HG02623 (cell line): ENCODE results near the gene IL12B.
"Not testable (repeated sequence)": the region's sequence is repeated elsewhere in the genome, so short reads cannot be mapped to it uniquely, and the experiment has no call there.

ENCODE experiments used
- ATAC-seq: cut with Tn5 transposase; IDR thresholded peaks from one replicate; pipeline ENCODE4 v1.9.1; 2021; ENCODE audit warnings: moderate library complexity; ENCODE audit not compliant: unreplicated experiment

The IL12B gene

DNA sequence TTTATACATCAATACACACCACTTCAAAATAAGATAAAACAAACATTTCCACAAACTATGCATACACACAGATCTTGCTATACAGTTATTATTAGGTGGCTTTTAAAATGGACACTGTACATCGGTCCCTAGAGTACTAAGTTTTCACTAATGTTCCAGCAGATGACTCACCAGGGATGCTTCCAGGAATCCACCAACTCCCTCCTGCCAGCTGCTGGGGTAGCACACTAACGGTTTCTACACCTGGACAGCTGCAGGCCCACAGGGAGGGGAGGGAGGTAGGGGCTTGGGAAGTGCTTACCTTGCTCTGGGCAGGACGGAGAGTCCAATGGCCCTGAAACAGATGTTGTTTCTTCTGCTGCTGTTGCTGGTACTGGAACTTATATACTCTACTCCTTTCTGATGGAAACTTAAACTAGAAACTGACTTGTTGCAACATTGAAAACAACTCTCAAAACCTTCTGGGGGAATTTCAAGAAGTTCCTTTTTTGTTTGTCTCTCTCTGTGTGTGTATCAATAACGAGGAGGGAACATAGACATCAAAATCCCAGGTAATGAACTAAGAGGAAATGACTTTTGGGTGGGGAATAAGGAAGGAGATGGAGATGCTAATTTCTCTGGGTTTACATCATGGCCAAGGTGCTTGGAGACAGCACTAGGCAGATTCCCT, at the start of gene IL12B:
TSS of gene IL12B (minus strand) at position 357 of the 670 bp plus-strand sequence. CDS start 3,705 bp downstream, outside the sequence.
- no peak for ATAC-seq

DNA sequence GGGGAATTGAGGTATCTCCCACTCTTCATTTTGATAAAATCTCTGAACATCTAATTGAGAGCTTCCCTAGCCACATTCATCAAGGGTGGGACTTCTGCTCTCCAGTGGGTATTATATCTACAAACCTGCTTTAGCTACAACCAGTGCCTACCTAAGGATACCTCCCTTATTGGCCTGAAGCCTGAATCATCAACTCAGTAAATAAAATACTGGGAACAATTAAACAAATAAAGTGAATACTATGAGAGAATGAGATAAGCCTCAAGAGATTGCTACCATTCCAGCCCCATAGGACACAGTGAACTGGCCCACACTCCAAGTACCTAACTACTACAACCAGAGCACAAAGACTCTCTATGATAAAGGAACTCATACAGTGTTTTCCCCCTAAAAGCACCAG, 47.4 kb upstream of the IL12B start:
- no peak for ATAC-seq

DNA sequence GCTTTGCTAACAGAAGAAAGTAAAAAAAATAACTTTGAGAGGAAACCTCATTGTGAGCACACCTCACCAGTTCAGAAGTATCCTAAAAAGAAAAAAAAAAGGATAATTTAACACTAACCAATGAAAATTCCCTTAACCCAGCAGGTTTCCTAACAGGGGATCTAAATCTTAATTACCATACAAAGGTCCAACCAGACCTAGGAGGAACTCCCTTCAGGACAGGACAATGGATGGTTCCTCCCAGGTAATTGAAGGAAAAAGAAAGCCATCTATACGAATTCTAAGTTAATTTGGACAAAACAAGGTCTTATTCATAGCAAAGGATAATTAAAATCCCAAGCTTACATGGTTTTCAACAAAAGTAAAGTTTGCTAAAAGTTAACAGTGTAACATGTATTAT, 37.6 kb upstream of the IL12B start:
- not testable (repeated sequence) for ATAC-seq

DNA sequence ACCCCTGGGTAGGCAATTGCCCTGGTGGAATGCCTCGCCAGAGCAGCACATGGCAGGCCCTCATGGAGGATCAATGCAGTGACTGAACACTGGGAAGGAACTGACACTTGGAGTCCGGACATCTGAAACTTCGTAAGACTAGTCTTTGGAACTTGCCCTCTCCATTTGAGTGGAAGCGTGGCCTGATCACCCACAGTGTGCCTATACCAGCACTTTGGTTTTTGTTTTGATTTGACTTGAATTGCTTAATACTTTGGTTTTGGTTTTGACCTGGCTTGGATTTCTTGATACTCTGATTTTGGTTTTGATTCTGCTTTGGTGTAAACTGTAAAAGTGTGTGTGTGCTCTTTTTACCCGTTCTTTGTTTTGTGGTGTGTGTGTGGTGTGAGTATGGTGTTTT, 36.5 kb upstream of the IL12B start:
- ATAC-seq = not testable (repeated sequence)

DNA sequence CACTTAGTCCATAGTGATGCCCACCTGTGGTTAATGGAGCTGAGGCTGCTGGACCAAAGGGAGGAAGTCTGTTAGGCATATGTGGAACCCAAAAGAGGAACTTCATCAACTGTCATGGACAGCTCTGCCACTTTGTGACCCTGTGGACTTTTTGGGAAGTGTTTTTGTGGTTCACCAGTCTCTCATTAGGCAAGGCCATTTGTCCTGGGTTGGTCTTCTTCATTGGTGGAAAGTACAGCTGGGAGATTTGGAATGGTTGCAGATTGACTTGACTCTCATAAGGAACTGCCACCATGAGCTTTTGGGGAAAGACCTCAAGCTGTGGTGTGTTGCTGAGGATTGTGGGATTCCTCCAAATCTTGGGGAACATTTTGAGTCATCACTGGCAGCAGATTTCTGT, 31.9 kb upstream of the IL12B start:
- ATAC-seq = no peak

DNA sequence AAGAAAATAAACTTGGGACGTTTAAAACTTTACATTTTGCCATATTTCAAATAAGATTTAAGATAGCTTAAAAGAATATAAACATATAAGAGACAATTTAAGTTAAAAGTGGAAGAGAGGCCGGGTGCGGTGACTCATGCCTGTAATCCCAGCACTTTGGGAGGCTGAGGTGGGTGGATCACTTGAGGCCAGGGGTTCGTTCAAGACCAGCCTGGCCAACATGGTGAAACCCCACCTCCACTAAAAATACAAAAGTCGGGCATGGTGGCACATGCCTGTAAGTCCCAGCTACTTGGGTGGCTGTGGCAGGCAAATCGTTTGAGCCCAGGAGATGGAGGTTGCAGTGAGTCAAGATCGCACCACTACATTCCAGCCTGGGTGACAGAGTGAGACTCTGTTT, 29.6 kb upstream of the IL12B start:
- not testable (repeated sequence) for ATAC-seq

DNA sequence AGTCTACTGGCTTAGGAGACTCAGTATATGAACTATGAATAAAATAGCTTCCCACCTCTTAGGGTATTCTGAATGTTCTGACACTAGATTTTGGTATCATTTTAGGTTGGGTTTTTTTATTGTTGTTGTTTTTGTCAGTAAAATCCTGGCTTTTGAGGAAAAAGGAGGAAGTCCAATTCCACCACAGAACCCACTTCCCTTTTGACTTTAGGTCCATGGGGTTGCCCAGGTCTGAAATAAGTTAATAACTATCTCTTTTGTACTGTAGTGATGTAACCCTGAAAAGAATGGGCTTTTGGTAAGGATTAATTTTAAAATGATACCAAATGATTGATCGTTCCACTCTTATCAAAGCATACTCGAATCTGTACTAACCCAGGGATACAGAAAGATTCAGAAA, 29.1 kb upstream of the IL12B start:
- no peak for ATAC-seq

DNA sequence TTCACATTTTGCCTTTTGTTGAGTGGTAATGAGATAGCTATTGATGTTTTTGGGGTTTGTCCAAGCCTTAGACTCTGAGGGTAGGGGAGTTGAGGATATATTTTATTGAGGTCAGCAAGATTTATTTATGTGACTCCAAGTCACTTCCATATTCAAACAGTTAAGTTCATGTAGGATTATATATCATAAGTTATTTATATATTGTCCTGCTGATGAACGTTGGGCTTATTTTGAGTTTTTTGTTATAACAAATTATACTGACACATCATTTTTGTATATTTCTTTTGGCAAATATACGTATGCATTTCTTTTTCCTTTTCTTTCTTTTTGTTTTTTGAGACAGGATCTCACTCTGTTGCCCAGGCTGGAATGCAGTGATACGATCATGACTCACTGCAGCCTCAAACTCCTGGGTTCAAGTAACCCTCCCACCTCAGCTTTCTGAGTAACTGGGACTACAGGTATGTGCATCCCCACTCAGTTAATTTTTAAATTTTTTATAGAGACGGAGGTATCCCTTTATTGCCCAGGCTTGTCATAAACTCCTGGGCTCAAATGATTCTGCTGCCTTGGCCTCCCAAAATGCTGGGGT, 23.5 kb upstream of the IL12B start:
- no peak for ATAC-seq

DNA sequence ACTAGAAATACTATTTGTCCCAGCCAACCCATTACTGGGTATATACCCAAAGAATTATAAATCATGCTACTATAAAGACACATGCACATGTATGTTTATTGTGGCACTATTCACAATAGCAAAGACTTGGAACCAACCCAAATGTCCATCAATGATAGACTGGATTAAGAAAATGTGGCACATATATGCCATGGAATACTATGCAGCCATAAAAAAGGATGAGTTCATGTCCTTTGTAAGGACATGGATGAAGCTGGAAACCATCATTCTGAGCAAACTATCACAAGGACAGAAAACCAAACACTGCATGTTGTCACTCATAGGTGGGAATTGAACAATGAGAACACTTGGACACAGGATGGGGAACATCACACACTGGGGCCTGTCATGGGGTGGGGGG, 20.4 kb upstream of the IL12B start:
- ATAC-seq = not testable (repeated sequence)

DNA sequence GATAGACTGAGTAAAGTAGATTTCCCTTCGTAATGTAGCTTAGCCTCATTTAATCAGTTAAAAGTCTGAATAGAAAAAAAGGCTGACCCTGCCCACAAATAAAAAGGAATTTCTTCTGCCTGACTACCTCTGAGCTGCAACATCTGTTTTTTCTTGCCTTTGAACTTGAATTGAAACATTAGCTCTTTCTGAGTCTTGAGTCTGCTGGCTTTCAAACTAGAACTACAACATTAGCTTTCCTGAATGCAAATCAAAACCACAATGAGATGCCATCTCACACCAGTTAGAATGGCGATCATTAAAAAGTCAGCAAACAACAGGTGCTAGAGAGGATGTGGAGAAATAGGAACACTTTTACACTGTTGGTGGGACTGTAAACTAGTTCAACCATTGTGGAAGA, 19.9 kb upstream of the IL12B start:
- ATAC-seq = not testable (repeated sequence)

DNA sequence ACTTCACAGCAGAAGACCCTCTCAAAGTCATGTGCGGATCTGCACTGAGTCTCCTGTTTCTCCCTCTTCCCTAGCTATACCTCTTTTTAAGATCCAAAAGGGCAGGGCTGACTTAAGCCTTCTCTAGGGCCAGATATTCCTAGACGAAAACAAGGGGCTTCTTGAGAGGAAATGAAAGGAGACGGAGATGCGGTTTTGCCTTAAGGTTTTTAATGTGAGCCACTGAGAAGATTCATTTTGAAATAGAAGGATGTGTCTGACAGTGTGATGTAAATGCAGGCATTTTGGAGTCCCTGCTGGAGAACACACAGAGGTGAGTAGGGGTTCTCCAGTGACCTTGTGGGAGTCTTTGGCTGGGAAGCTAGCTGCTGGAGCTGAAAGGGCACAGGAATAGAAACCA, 15.6 kb upstream of the IL12B start:
- ATAC-seq = no peak

DNA sequence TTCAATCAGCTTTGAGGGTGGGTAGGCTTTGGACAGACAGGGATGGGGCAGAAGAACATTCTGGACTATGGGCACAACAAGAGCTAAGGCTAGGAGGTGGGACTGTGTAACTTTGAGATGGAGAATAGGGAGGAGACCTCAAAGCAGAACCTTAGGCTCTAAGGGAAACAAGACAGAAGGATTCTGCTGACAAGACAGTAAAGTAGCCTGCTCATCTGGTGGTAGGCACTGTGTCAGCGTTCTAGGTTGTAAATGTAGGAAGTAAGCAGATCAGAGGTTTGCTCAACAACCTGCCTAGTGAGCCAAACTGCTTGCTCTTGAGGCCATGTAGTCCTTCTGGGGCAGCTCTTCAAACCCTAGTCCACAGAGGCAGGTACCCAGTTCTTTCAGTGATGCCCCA, 15.0 kb upstream of the IL12B start:
- ATAC-seq = no peak

DNA sequence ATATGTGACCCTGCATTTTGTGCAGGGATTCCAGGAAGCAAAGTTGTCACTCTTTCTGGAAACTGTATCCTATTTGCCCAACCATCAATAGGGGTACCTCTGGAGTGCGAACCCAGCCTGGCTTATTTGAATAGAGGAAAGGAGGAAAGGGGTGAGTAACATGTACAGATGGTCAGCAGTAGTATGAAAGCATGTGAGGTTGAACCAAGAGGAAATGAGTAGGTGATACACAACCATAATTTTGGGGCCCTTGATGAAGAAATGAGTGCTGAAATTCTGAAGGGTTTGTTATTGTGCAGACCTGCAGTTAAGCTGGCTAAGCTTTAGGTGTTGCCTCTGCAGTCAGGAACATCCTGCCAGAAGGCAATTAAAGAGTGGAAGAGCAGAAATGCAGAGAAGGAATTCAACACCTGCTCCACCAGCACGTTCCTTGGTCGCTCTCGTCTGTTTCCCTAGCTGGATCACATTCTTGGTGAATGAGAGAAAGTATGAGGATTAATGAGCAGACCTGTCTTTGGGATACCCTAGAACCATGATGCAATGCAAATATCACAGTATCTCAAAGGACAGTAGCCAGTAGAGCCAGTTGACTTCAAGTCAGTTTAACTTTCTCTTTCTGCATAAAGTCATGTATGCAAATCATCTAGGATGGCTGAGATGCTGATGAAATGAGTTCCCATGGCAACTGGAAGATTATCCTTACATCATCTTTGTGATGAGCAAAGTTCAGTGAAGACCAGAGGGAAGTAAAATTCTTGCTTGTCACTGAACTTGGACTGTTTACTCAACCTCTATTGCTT, 13.2 kb upstream of the IL12B start:
- no peak for ATAC-seq

DNA sequence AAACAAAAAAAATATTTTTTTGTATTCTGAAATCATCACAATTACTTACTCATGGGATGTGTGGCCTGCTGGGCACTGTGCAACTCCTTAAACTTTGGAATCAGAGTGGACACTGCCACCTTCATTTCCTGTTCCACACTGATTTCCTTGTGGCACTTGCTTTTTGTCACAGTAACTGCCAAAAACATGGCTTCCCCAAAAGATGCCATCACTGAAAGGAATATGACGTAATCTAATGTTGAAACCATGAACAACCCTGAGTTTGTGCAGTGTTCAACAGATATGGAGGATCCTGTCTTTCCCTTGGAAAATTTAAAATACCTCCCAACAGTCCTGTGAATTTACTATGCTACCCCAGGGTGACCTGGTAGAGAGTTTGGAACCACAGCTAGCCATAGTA, 12.6 kb upstream of the IL12B start:
- no peak for ATAC-seq

DNA sequence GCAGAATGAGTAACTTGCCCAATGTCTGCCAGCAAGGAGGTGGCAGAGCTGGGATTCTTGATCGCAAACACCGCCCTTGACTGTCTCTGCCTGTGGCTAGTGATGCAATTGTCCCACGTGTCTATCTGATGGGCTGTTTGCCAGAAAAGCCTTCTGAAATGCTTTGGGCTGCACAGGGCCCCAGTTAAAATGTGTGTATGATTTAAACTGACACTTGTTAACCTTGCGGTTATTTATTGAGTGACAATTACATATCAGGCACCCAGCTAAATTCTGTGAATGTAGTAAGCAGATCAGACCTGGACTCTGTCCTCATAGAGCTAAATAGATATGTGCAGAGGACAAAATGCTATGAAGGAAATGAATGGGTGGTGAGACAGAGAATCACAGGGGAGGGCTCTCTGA, 11.6 kb upstream of the IL12B start:
- ATAC-seq = no peak

DNA sequence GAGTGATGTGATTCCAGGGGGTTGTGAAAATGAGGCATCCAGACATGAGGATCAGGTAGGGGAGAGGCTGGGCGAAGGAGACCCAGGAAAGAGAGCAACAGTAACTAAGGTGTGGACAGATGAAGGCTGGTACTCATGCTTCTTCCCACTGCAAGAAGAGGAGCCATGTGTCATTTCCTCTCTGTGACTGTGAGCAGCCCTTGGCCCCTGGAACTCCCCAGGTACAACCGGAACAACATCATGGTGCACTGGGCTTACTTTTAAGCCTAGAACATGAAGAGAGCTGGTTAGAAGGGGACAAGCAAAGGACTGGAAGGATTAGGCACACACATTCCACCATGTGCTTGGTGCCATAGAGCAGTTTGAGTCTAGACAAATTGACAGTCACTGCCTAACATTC, 10.9 kb upstream of the IL12B start:
- no peak for ATAC-seq

DNA sequence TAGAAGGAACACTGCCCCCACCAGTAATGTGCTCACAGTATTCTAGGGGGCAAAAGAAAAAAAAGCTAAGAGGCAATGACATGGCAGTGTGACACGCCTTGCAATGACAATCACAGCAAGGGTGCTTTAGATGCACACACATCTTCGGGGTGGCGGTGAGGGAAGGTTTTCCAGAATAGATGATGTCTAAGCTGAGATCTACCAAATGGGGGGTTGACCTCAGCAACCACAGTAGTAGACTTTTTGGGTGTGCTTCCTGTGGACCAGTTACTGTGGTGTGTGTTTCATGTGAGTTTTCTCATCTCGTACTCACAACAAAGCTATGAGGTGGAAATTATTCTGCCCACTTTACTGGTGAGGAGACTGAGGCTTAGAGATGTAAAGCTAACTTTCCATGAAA, 10.2 kb upstream of the IL12B start:
- no peak for ATAC-seq

DNA sequence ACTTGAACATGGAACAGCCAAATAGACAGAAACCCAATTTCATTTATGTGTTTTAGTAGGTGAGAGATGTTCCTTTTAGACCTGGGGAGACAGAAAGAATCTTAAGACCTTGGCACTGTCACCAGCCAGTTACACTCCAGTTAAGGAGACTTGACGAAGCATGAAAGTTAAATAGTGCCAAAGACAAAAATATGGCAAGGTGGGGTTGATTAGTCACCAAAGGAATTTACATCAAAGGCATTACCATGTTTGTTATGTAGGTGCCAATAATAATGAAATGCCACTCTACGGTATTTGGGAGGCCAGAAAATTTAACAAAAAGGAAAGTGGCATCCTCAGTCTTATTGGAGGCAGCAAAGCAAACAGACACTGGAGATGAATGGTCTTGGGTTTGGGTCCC, 9.2 kb upstream of the IL12B start:
- no peak for ATAC-seq

DNA sequence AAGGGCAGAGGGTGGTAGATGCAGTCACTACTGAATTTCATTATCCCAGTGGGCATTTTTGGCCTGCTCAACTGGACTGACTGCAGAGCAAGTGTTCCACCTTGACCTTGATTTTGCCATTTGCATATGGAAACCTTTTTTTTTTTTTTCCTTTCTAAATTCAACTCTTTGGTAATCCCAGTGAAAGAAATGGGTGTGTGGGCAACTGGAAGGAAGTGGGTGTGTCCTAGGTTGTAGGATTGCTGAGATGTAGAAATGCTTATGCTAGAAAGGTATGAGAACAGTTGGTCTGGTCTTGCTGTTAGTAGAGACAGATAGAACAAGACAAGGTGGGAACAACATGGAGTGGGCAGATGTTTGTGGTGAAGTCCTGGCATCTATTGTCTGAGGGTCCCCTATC, 7.8 kb upstream of the IL12B start:
- ATAC-seq = no peak

DNA sequence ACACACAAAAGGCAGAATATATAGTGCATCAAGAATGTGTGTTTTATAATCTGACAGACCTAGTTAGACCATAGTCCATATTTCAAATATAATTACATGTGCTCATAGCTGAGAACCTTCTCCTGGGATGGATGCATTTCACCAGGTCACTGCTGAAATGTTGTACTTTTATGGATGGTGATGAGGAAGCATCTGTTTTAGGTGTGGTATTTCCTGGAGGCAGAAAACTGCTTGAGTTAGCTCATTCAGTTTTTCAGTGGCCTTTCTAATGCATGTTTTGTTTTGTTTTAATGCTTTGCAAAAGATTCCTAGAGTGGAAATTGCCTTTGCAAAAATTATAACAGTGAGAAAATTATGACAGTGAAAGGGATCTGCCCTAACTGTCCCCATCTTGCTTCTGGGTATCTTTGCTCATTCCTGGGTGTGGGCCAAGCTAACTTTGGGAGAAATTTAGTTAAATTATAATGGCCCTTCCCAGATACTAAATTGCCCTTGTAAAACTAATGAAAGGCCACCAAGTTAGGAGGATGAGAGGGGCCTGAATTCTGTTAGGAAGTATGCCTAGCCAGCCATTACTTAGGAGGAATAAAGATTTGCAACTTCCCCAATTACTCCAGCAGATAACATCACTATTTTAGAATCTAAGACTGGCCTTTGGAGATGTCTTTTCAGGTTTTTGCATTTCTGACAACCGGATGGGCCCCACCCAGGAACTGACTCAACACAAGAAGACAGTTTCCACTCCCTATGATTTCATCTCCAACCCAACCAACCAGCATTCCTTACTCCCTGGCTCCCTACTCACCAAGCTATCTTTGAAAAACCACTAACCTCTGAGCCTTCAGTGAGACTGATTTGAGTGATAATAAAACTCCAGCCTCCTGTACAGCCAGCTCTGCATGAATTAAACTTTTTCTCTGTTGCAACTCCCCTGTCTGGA, 7.0 kb upstream of the IL12B start:
- ATAC-seq = no peak

DNA sequence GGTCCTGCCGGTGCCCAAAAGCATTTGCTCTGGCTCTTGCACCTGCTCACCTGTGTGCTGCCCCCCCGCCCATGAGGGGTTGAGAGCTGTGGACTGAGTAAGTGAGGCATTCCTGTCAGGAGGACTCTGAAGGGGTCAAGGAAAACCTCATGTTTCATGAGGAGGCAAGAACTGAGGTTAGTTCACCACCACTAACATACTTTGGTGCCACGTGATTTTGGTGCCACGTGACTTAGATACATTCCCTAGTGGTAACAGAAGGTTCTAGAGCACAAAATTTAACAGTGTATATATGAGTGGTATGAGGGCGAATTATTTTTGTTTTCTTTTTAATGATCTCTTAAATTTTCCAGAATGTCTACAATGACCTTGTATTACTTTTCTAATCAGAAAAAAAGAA, 6.3 kb upstream of the IL12B start:
- ATAC-seq = no peak
